HG03565 (cell line): ENCODE data around the gene IFNA17.
A peak's percentile ranks its signal among the peaks of the same experiment; 100 is the strongest.
"Not testable (repeated sequence)": the region's sequence is repeated elsewhere in the genome, so short reads cannot be mapped to it uniquely, and the experiment has no call there.

Experiments
- ATAC-seq: cut with Tn5 transposase; IDR thresholded peaks from one replicate; pipeline ENCODE4 v1.9.1; 2021; ENCODE audit warnings: mild to moderate bottlenecking, moderate library complexity; ENCODE audit not compliant: unreplicated experiment

The IFNA17 gene

GRCh38 chr9:21210782-21211181, 17.2 kb downstream of the IFNA17 start:
- ATAC-seq: not testable (repeated sequence)

- no peak for ATAC-seq
Measured at GRCh38 chr9:21210311-21210710, 17.7 kb downstream of the IFNA17 start.

DNA sequence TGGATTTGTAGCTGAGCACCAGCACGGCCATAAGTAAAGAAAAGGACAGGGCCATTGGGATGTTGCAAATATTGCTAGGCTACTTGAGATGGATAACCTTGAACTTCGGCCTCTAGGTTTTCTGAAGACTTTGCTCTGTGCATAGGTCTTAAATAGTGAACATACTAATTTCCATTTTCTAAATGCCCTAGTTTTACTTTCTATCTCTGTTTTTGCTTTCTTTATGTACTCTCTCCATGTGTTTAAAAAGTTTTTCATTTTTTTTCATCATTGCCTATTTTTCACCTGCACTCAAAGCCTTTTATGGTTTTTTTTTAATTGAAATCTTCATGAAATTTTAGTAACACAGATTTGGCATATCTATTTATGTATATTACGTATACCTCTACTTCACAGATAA, 21.0 kb downstream of the IFNA17 start, which contains the start of gene IFNA10:
IFNA10 (minus strand) TSS at position 101 of the 400 bp plus-strand sequence; CDS start at position 55, 46 bp downstream.
- ATAC-seq: not testable (repeated sequence)

- no peak for ATAC-seq
Measured at GRCh38 chr9:21205204-21205603, 22.8 kb downstream of the IFNA17 start.

- not testable (repeated sequence) for ATAC-seq
Measured at GRCh38 chr9:21202105-21202504, 25.9 kb downstream of the IFNA17 start, which contains the start of gene IFNA7. Gene IFNA7 (minus strand): TSS chr9:21202205. CDS start chr9:21202165, 40 bp downstream.

DNA sequence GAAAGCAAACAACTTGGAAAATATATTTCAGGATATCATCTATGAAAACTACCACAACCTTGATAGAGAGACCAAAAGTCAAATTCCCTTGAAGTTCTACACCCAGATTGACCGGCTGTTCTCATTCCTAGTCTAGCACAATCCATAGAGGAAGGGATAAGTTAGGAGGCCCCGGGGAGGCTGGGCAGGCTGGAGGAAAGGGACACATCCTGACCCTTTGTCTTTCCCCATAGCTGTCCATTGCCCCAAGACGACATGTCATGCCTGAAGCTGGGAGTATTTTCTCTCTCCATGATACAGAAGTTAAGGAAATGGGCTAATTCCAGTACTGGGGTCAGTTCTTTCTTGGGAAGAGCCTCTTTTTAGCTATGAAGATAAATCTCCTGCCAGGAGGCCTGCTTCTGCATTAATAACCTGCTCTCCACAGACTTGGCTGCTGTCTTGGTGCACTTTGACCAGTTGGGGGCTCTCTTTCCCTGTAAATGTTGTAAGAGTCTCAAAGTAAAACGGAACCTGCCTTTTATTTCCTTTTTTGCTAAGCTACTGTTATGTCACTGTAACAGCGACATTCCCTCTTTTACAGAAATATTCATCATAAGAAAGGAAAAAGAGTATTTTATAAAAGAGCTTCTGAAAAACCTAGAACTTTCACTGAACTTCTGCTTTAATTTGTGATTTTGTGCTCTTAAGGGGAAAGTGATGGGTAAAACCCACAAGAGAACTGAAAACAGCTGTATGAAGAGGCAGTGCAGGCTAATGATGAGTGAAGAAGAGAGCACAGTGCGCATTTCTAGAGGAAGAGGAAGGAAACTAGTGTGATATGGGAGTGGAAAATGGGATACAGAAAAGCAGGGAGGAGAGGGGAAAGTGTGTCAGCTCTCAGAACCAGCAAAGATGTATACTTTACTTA, 32.9 kb downstream of the IFNA17 start:
- ATAC-seq: peak; percentile 91

DNA sequence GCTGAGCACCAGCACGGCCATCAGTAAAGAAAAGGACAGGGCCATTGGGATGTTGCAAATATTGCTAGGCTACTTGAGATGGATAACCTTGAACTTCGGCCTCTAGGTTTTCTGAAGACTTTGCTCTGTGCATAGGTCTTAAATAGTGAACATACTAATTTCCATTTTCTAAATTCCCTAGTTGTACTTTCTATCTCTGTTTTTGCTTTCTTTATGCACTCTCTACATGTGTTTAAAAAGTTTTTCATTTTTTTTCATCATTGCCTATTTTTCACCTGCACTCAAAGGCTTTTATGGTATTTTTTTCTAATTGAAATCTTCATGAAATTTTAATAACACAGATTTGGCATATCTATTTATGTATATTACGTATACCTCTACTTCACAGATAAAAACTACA, 40.5 kb downstream of the IFNA17 start, which contains the start of gene IFNA4:
IFNA4 (minus strand) TSS at position 101 of the 400 bp plus-strand sequence; CDS start at position 45, 56 bp downstream.
- not testable (repeated sequence) for ATAC-seq

GRCh38 chr9:21182810-21183736, 44.9 kb downstream of the IFNA17 start:
- peak; percentile 95 for ATAC-seq
